ENCODE results near the gene STN1.
"Not testable (repeated sequence)": the region's sequence is repeated elsewhere in the genome, so short reads cannot be mapped to it uniquely, and the experiment has no call there.

The STN1 gene

DNA sequence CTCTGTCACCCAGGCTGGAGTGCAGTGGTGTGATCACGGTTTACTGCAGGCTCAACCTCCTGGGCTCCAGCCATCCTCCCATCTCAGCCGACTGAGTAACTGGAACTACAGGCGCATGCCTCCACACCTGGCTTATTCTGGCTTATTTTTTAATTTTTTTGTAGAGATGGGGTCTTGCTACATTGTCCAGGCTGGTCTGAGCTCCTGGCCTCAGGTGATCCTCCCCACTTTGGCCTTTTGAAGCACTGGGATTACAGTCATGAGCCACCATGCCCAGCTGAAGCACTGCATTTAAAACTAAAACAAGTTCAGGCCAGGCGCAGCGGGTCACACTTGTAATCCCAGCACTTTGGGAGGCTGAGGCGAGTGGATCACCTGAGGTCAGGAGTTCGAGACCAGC, 70.6 kb downstream of the STN1 start:
- H3K4me3 ChIP-seq (ENCODE audit: low read depth, low read length) = no peak overlapping the region

DNA sequence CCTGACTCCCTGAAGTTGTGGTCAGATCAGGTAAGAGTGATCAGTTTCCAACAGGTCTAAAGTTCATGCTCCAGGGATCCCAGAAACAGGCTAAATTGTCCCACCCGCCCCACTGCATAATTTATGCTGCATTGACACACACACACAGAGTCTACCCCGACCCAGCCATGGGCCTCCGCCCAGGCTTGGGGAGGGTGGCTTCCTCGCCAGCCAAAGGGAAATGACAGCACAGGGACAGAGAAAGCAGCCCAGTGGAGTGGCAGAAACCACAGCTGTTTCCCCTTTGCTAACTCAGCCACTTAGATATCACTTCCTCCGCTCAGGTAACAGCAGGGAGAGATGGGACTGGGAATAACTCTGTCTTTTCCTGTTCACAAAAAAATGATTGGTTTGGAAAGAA, 72.0 kb downstream of the STN1 start:
- no peak overlapping the region for H3K4me3 ChIP-seq (ENCODE audit: low read depth, low read length)

DNA sequence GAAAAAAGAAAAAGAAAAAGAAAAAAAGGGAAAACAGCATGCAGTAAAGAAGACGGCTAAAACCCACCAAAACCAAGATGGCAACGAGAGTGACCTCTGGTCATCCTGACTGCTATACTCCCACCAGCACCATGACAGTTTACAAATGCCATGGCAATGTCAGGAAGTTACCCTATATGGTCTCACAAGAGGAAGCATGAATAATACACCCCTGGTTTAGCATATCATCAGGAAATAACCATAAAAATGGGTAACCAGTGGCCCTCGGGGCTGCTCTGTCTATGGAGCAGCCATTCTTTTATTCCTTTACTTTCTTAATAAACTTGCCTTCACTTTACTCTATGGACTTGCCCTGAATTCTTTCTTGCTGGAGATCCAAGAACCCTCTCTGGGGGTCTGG, 72.6 kb downstream of the STN1 start:
- H3K4me3 ChIP-seq (ENCODE audit: low read depth, low read length) = not testable (repeated sequence)

- H3K4me3 ChIP-seq (ENCODE audit: low read depth, low read length) = no peak overlapping the region
Measured at GRCh38 chr10:103843854-103844570, 74.0 kb downstream of the STN1 start.

DNA sequence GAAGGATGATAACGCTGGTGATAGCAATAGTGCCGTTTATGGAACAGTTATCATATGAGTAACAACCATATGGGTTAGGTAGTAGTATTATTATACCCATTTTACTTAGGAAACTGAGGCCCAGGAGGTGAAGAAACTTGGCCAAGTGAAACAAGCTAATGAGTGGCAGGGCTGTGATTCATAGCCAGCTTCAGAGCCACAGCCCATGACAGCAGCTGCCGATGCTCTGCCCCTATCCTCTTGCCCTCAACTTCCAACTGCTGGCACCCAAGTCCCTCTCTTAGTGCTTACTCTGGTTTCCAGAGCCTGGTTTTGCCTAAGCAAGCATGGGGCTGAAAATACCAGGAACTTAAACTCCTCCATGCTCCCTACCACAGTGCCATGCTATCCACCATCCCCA, 74.9 kb downstream of the STN1 start:
- H3K4me3 ChIP-seq (ENCODE audit: low read depth, low read length) = no peak overlapping the region

DNA sequence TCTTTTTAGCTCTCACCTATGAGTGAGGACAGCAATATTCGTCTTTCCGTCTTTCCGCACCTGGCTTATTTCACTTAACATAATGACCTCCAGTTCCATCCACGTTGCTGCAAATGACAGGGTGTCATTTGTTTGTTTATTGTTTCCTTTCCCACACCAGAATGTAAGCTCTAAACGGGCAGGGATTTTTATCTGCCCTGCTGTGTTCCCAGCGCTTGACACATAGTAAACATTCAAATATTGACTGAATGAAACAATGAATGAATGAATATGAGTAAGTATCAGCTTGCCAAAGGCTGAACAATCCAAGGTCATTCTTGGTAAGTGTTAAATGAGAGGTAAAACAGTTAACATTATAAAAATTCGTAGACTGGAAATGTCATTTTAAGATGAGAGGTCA, 75.4 kb downstream of the STN1 start:
- no peak overlapping the region for H3K4me3 ChIP-seq (ENCODE audit: low read depth, low read length)

DNA sequence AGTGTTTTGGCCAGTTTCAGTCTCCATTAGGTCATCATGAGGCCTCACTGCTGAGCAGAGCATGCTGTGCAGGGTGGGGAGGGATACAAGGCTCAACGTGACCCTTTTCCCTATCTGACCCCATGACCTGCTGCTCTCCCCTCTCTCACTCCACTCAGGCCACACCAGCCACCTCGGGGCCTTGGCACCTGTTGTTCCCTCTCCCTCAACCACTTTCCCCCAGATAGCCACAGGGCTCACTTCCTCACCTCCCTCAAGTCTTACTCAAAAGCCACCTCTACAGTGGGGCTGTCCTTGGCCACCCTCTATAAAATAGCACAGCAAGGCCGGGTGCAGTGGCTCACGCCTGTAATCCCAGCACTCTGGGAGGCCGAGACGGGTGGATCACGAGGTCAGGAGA, 76.5 kb downstream of the STN1 start:
- H3K4me3 ChIP-seq (ENCODE audit: low read depth, low read length) = no peak overlapping the region

GRCh38 chr10:103840740-103841070, 77.3 kb downstream of the STN1 start:
- H3K4me3 ChIP-seq (ENCODE audit: low read depth, low read length) = no peak overlapping the region

DNA sequence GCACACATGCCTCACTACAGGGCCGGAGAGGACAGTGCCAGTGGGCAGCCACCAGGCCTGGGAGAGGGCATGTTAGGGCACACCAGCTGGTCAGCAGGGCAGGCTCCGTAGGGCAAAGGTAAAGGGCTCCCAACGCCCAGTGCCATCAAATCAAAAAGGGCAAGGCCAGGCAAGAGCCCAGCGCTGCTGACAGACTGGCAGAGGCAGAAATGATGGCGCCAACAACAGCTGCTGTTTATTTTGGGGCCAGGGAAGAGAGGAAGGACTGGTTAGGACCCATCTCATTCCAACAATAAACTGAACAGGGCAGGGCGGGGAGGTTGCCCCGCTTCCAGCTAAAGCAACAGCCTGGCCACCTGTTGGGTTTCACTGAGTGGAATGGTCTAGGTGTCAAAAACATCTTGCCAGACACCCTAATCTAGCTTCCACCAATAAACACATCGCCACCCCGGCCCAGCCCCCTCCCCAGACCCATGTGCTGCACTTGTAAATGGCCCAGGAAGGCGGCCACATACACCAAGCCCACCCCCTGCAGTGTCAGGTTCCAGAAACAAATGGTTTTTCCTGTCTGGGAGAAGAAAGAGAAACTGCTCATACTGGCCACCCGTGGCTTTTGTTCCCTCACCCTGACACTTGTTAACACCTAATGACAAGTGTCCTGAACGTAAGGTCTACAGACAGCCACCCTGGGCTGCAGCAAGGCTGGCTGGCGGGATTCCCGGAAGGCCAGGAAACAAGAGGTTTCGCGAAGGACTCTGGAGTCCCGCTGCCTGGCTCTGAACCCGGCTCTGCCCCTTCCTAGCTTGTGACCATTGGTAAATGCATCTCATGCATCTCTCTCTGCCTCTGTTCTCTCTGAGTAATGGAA, 77.9 kb downstream of the STN1 start:
- H3K4me3 ChIP-seq (ENCODE audit: low read depth, low read length) = no peak overlapping the region

- no peak overlapping the region for H3K4me3 ChIP-seq (ENCODE audit: low read depth, low read length)
Measured at GRCh38 chr10:103839519-103839871, 78.5 kb downstream of the STN1 start.

- H3K4me3 ChIP-seq (ENCODE audit: low read depth, low read length) = no peak overlapping the region
Measured at GRCh38 chr10:103838862-103839518, 79.0 kb downstream of the STN1 start.

GRCh38 chr10:103838070-103838395, 80.0 kb downstream of the STN1 start:
- H3K4me3 ChIP-seq (ENCODE audit: low read depth, low read length) = no peak overlapping the region

DNA sequence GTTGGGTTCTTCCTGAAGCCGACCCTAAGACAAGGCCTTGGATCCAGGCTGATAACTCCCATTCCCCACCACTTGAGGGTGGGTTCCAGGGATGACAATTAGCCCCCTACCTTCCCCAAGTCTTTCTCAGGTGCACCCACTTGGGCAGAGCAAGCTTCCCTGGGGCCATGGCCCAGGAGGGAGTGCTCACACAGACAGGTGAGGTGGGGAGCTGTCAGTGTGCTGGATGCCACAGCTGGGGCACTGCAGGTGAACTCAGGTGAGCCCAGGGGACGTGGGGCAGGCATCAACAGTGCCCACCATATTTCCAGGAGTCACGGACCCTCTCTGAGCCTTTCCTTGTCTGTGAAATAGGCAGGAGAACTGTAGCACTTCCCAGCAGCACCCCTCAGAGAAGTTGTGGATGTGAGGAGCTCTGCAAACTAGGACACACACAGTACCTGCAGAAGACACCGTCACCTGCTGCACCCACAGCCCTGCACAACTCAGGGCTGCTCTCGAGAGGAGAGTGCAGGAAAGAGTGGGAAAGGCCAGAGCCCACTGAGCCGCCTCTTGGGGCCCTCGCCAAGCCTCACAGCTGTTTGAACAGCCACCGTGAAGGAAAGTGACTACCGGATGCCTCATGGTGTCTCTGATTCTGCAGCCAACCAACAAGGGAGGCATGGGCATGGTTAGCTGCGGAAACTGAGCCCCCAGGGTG, 80.5 kb downstream of the STN1 start:
- H3K4me3 ChIP-seq (ENCODE audit: low read depth, low read length) = no peak overlapping the region

- H3K4me3 ChIP-seq (ENCODE audit: low read depth, low read length) = no peak overlapping the region
Measured at GRCh38 chr10:103836861-103837260, 81.1 kb downstream of the STN1 start.

DNA sequence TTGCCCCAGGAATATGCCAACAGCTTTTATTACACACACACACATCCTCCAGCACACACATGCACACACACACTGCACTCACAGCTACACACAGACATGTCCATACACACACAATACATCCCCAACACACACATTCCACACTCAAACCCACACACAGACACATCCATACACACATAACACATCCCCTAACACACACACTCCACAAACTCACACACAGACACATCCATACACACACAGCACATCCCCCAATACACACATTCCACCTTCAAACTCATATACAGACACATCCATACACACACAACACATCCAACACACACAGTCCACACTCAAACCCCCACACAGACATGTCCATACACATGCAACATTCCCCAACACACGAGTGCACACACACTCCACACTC, 81.7 kb downstream of the STN1 start:
- no peak overlapping the region for H3K4me3 ChIP-seq (ENCODE audit: low read depth, low read length)

DNA sequence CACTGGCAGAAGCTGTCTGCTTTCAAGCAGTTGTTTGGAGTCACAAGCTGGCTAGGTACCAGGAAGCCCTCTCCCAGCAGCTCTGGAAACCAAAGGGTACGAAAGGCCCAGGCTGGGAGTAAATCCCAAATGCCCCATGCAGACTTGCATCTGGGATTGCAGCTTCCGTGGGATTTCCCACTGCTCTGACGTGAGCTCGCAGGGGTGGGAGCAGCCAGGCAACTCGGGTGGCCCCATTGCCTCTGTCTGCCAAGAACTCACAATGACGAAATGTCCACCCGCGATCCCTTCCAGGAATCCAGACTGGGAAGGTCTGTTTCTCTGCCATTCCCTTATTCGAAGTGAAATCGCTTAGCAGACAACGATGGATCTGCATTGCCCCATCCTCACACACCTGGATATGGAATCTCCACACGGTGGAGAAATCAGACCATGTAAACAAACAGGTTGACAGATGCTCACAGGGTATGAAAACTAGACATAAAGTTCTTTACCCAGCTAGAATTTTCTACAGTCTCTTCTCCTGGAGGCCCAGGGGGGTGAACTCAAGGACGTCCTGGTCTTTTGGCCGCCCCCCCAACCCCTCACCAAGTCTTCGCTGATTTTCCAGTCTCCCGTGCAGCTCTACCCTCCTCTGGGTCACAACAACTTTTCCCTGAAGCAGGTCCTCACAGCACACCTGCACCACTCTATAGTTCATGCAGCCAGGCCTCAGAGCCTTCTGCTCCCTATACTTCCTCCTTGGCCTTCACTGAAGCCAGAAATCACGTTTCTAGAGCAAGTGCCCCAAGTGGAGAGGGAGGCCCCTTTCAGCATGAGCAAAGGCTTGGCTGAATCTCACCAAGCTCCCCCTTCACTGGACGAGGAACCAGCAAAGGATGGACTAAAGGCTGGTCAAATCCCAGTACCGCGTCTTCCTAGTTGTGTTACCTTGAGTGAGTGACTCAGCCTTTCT, 82.6 kb downstream of the STN1 start:
- no peak overlapping the region for H3K4me3 ChIP-seq (ENCODE audit: low read depth, low read length)

DNA sequence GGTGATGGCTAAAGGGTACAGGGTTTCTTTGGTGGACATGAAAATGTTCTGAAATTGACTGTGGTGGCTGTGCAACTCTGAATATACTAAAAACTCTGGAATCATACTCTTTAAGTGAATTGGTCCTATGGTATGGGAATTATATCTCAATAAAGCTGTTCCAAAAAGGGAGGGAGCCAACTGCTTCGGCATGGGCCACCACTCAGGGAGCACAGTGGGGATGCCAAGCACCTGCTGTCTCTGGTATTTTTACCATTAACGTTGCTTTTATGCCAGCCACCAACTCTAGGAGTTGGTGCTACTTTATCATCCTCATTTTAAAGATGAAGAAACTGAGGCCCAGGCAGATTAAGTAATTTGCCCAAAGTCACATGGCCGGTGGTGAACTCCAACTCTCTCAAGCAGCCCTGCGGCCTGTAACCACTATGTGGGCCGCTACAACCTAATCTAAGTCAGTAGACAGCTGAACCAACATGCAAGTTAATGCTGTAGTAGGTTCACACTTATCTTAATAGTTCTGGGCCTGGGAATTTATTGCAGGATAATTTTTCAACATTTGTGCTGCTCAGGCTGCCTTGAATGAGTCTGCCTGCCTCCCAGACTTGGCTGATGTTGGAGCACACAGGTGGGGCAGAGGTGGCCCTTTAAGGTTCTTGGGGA, 83.4 kb downstream of the STN1 start:
- H3K4me3 ChIP-seq (ENCODE audit: low read depth, low read length) = no peak overlapping the region

DNA sequence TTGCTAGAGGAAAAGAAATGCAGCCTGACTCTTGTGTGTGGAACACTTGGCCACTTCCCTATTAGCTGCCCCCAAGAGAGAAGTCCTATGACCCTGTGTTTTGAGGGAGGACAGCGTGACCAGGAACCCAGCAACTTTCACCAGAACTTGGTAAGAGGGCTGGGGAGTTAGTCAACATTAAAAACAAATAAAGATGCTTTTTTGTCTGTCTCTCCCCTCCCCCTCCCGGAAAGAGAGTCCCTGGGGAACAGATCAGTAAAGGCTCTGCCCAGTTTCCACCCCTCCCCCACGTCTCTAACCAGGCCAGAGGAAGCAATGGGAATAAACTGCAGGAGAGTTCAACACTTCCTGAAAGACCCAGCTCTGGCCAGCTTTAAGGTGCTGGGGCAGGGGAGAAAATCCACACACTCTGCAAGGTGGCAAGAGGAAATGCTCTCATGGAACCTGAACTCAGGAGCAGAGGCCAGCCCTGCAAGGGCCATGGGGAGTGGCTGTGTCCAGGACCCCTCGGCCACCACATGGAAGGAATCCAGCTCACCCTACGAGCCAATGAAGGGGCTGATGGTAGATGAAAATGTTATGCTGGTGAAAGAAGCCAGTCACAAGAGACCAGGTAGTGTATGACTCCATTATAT, 84.1 kb downstream of the STN1 start:
- no peak overlapping the region for H3K4me3 ChIP-seq (ENCODE audit: low read depth, low read length)

- no peak overlapping the region for H3K4me3 ChIP-seq (ENCODE audit: low read depth, low read length)
Measured at GRCh38 chr10:103832806-103833205, 85.2 kb downstream of the STN1 start.
